Measurements from ENCODE around the gene CLASP1. TPM values are rescaled to one million over a fixed set of nuclear protein-coding genes. Genes with fewer than 3 reads are reported as not detected.
"Not testable (repeated sequence)": the region's sequence is repeated elsewhere in the genome, so short reads cannot be mapped to it uniquely, and the experiment has no call there.

The CLASP1 gene
- total RNA-seq, 1 experiment from 2014 or later, result 28.2 TPM

DNA sequence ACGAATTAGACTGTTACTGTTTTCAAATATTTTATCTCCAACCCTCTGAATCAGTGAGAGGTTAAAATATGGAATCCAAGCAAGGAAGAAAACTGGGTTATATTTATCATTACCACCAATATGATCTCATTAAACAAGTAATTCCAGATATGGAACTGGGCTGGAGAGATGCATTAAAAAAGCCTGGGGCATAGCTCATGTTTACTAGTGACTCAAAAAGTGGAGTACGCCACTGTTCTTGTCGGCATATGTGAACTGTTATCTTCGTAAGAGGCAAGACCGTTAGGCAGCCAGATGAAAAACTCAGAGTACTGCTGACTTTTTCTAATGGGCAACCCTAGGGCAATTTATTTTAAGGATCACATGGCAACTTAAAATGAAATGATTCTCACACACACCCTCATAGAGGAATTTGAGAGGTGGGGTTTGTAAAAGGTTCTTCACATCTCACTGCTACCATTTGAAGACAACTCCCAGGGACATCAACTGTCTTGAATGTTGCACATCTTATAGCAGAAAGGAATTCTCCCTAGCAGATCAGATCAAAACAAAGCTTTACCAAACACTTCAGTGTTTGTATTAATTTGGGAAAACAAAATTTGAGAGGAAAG, 259.1 kb downstream of the CLASP1 start:
- H3K27me3 ChIP-seq (replicated peaks), result no peaks in the 10 kb centered on the region
- no peaks in the 10 kb centered on the region for H3K9me3 ChIP-seq (replicated peaks)
- no peak for DNase-seq (ENCODE audit: low read depth in 1 of 2, low spot score in 2 of 2)
- no peak overlapping the region for H3K27ac ChIP-seq
- H3K4me1 ChIP-seq (replicated peaks), result peaks cover 23% of the 10 kb centered on the region
- H3K36me3 ChIP-seq, result peaks cover 35% of the 10 kb centered on the region
- no peak overlapping the region for H3K4me3 ChIP-seq

DNA sequence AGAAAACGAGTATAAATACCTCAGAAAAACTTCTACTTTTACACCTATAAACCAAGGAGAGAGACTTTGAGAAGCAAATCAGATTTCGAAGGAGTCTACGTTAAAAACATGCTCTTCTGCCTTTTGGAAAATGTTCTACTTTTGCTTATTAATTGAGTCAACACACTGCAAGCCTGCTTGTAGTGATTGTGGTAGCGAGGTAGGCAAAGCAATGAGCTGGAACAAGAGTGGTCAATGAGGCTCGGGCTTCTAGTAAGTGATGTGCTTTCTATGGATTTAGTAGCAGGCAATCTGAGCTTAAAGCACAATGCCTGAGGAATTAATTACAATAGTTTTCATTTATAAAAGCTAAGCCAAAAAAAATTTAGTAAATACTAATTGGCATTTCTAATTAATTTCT, 260.9 kb downstream of the CLASP1 start:
- no peak for DNase-seq (ENCODE audit: low read depth in 1 of 2, low spot score in 2 of 2)
- no peak overlapping the region for H3K4me3 ChIP-seq
- no peaks in the 10 kb centered on the region for H3K9me3 ChIP-seq (replicated peaks)
- no peak overlapping the region for H3K27ac ChIP-seq
- H3K27me3 ChIP-seq (replicated peaks), result no peaks in the 10 kb centered on the region
- peaks cover 32% of the 10 kb centered on the region for H3K36me3 ChIP-seq
- peaks cover 23% of the 10 kb centered on the region for H3K4me1 ChIP-seq (replicated peaks)

DNA sequence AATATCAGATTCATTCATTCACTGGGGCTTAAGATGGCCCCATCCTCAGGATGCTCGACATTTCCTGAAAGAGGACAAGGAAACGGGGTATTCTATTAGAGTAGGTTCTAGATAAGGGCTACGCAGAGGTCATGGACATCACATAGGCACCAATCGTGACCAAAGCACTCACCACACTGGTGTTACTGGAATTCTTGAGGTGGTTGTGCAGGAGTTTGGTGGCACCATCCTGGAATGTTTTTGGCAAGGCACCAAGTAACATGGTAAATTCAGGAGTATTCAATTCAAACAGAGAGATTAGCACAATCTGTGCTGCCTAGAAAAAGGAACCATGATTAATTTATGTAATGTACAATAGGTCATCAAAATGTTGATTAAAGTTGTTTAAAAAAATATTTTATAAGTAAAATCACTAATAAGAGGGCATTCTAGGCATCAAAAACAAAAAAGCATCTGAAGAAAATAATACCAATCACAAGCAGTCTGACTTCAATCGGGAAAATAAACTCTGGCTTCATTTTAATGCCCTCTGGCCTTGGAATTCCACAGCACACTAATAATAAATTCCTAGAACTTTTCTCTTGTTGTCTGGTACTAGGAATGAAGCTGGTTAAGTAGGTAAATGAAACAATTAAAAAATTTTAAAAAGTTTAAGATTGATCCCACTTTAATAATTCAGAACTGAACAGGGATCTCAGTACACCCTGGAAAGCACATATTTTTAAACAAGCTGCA, 261.5 kb downstream of the CLASP1 start:
- Histone ChIP-seq H3K36me3 (peaks cover 33% of the 10 kb centered on the region), H3K9me3 (replicated peaks) (no peaks in the 10 kb centered on the region), H3K27ac (no peak overlapping the region), H3K27me3 (replicated peaks) (no peaks in the 10 kb centered on the region), H3K4me3 (no peak overlapping the region), H3K4me1 (replicated peaks) (peaks cover 23% of the 10 kb centered on the region)
- no peak for DNase-seq (ENCODE audit: low read depth in 1 of 2, low spot score in 2 of 2)

DNA sequence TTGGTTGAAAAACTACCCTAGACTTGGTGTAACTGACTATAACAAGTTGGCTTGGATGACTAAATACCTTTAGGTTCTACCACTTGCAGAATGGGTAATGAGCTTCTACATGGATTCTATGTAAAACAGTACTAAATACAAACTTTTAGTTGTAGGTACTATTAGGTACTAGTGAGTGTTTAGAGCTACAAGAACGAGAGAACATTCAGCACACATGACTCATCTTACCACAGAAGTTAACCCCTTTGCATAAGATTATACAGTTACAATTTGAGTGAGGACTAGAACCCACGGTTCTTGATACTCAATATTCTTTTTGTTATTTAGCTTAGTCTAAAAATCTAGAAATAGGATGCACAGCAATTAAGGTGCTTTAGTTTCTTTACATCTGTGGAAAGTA, 262.6 kb downstream of the CLASP1 start:
- no peak for DNase-seq (ENCODE audit: low read depth in 1 of 2, low spot score in 2 of 2)
- peaks cover 37% of the 10 kb centered on the region for H3K36me3 ChIP-seq
- H3K27ac ChIP-seq, result no peak overlapping the region
- H3K9me3 ChIP-seq (replicated peaks), result no peaks in the 10 kb centered on the region
- H3K4me3 ChIP-seq, result no peak overlapping the region
- peaks cover 23% of the 10 kb centered on the region for H3K4me1 ChIP-seq (replicated peaks)
- no peaks in the 10 kb centered on the region for H3K27me3 ChIP-seq (replicated peaks)

DNA sequence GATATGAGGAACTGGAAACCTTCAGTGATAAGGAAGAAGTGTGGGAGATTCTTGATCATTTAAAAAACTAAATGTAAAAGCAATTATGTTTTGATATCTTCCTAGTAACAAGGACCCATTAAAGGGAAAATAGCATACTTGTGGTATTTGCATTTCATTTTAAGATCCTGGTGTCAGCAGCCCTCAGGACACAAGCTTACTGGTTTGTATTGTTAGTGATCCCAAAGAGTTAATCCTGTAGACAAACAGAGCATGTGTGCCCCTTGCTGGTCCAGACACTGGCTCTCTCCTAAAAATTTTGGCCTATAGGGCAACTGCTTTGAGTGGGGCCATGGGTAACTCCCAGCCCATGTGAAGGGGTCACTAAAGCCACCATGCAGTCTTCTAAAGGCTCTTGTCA, 263.2 kb downstream of the CLASP1 start:
- no peak overlapping the region for H3K4me3 ChIP-seq
- peaks cover 23% of the 10 kb centered on the region for H3K4me1 ChIP-seq (replicated peaks)
- H3K9me3 ChIP-seq (replicated peaks), result no peaks in the 10 kb centered on the region
- no peak for DNase-seq (ENCODE audit: low read depth in 1 of 2, low spot score in 2 of 2)
- H3K27me3 ChIP-seq (replicated peaks), result no peaks in the 10 kb centered on the region
- no peak overlapping the region for H3K27ac ChIP-seq
- H3K36me3 ChIP-seq, result peaks cover 41% of the 10 kb centered on the region

DNA sequence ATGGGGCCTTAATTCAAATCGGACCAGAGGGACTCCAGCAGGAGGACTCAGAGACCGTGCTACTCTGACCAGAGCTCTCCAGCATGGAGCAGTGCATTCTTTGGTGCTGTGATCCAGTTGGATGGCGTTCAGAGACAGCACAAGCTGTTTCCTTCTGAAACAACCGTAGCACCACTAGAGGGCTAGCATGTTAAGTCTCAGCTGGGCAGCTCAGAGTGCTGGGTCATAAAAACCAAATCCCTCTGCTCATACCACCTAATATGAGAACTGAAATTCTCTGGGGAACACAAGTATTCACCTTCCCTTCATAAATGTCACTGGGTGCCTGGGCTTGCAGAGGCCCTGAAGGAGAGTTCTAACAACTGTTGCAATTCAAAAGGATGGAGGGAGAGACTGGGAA, 266.5 kb downstream of the CLASP1 start:
- H3K4me1 ChIP-seq (replicated peaks), result peaks cover 25% of the 10 kb centered on the region
- peaks cover 48% of the 10 kb centered on the region for H3K36me3 ChIP-seq
- H3K27me3 ChIP-seq (replicated peaks), result no peaks in the 10 kb centered on the region
- no peaks in the 10 kb centered on the region for H3K9me3 ChIP-seq (replicated peaks)
- H3K27ac ChIP-seq, result no peak overlapping the region
- no peak overlapping the region for H3K4me3 ChIP-seq
- DNase-seq (ENCODE audit: low read depth in 1 of 2, low spot score in 2 of 2), result no peak

DNA sequence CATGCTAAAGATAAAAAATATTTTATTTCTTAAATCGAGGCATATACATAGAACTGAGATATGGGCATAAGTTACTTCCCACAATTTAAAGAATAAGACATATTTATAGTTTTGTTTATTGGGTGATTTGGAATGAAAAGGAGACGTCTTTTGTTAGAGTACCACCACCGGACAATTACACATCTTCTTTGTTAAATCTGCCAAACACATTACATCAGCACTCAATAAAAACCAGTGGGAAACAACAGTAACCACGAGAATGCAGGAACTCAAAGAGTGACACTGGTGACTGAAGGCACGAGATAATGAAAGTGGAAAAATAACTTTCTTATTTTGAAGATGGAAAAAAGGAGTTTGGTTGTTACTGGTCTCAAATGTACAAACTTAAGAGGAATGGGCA, 271.6 kb downstream of the CLASP1 start:
- Histone ChIP-seq H3K4me3 (no peak overlapping the region), H3K27ac (peak overlapping the region; percentile 78), H3K4me1 (replicated peaks) (peaks cover 31% of the 10 kb centered on the region), H3K36me3 (peaks cover 41% of the 10 kb centered on the region), H3K27me3 (replicated peaks) (no peaks in the 10 kb centered on the region), H3K9me3 (replicated peaks) (no peaks in the 10 kb centered on the region)
- peak in 1 of 2 experiments; percentile 71 for DNase-seq (ENCODE audit: low read depth in 1 of 2, low spot score in 2 of 2)

DNA sequence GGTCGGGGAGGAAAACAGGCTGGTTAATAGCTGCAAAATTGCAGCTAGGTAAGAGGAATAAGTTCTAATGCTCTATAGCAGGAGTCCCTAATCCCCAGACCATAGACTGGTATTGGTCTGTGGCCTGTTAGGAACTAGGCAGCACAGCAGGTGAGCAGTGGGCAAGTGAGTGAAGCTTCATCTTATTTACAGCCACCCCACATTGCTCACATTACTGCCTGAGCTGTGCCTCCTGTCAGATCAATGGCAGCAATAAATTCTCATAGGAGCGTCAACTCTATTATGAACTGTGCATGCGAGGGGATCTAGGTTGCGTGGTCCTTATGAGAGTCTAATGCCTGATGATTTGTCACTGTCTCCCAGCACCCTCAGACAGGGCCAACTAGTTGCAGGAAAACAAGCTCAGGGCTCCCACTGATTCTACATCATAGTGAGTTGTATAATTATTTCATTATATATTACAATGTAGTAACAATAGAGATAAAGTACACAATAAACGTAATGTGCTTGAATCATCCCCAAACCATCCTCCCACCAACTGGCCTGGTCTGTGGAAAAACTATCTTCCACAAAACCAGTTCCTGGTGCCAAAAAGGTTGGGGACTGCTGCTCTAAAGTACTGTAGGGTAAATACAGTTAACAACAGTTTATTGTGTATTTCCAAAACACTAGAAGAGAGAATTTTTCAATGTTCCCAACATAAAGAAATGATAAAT, 272.6 kb downstream of the CLASP1 start:
- DNase-seq (ENCODE audit: low read depth in 1 of 2, low spot score in 2 of 2), result peak in 1 of 2 experiments; percentile 62
- Histone ChIP-seq H3K27me3 (replicated peaks) (no peaks in the 10 kb centered on the region), H3K36me3 (peaks cover 36% of the 10 kb centered on the region), H3K9me3 (replicated peaks) (no peaks in the 10 kb centered on the region), H3K27ac (peak overlapping the region; percentile 78), H3K4me1 (replicated peaks) (peaks cover 31% of the 10 kb centered on the region), H3K4me3 (no peak overlapping the region)

DNA sequence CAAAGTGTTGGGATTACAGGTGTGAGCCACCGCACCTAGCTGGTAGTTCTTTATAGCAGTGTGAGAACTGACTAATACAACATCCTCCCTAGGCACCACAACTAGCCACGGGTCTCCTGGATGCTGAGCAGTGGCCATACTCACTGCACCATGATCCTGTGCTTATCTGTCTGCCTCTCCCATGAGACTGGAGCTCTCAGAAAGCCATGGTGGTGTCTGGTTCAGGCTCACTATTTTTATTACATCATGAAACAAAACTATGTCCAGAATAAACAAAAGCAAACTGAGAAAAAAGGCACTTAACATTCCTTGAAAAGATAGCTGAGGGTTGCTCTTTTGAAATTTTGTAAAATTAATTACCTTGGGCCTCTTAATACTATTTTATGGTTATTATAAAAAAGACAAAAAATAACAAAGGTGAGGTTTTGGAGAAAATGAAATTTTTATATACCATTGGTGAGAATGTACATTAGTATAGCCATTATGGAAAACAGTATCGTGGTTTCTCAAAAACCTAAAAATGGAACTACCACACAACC, 273.6 kb downstream of the CLASP1 start:
- H3K27me3 ChIP-seq (replicated peaks), result no peaks in the 10 kb centered on the region
- H3K9me3 ChIP-seq (replicated peaks), result no peaks in the 10 kb centered on the region
- no peak overlapping the region for H3K4me3 ChIP-seq
- H3K36me3 ChIP-seq, result peaks cover 29% of the 10 kb centered on the region
- H3K4me1 ChIP-seq (replicated peaks), result peaks cover 31% of the 10 kb centered on the region
- peak in 1 of 2 experiments; percentile 50 for DNase-seq (ENCODE audit: low read depth in 1 of 2, low spot score in 2 of 2)
- peak overlapping the region; percentile 78 for H3K27ac ChIP-seq

DNA sequence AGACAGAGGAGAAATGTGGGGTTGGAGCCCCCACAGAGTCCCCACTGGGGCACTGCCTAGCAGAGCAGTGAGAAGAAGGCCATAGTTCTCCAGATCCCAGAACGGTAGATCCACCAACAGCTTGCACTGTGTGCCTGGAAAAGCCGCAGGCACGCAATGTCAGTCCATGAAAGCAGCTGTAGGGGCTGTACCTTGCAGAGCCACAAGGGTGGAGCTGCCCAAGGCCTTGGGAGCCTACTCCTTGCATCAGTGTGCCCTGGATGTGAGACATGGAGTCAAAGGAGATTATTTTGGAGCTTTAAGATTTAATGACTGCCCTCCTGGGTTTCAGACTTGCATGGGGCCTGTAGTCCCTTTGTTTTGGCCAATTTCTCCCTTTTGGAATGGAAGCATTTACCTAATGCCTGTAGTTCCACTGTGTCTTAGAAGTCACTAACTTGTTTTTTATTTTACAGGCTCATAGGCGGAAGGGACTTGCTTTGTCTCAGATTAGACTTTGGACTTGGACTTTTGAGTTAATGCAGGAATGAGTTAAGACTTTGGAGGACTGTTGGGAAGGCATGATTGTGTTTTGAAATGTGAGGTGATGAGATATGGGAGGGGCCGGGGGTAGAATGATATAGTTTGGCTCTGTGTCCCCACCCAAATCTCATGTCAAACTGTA, 274.7 kb downstream of the CLASP1 start:
- Histone ChIP-seq H3K4me1 (replicated peaks) (peaks cover 31% of the 10 kb centered on the region), H3K36me3 (peaks cover 35% of the 10 kb centered on the region)
- H3K4me3 ChIP-seq; H3K27ac ChIP-seq; DNase-seq (ENCODE audit: low read depth in 1 of 2, low spot score in 2 of 2); H3K27me3 ChIP-seq (replicated peaks); H3K9me3 ChIP-seq (replicated peaks): not testable (repeated sequence)

DNA sequence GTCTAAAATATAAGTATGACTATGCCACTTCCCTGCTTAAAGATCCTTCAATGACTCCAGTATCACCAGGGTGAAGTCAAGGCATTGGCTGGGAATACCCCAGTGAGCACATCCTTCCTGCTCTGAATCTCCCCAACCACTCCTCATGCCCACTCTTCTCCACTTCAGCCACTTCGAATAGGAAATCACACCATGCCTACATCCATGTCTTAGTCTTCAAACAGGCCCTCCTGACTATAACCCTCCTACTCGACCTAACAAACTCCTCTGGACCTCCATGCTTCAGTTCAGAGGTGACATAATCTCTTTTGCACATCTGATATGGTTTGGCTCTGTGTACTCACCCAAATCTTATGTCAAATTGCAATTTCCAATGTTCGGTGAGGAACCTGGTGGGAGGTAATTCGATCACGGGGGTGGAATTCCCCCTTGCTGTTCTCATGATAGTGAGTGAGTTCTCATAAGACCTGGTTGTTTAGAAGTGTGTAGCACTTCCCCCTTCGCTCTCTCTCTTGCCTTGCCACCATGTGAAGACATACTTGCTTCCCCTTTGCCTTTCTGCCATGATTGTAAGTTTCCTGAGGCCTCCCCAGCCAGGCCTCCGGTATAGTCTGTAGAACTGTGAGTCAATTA, 276.4 kb downstream of the CLASP1 start:
- no peak for DNase-seq (ENCODE audit: low read depth in 1 of 2, low spot score in 2 of 2)
- no peak overlapping the region for H3K4me3 ChIP-seq

DNA sequence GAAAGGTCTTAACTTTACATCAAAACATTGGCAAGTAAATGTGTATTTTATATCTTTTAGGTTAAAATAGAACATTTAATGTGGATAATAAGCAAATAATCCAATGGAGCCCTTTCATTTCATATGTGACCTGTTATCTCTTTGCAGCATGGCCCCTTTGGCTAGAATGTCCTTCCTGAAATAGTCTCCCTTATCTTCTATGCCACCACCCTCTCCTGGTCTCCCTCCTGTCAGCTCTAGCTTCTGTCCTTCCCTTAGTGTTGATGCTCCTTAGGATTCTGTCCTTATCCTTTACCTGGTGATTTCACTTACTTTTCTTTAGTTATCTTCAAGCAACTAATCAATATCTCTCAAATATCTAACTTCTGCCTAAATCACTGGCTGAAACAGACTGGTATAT, 277.2 kb downstream of the CLASP1 start:
- DNase-seq (ENCODE audit: low read depth in 1 of 2, low spot score in 2 of 2), result no peak
- Histone ChIP-seq H3K9me3 (replicated peaks) (no peaks in the 10 kb centered on the region), H3K4me1 (replicated peaks) (peaks cover 17% of the 10 kb centered on the region), H3K27ac (no peak overlapping the region), H3K27me3 (replicated peaks) (no peaks in the 10 kb centered on the region), H3K4me3 (no peak overlapping the region), H3K36me3 (peaks cover 39% of the 10 kb centered on the region)

More for the DNA sequence above, 276.4 kb downstream of the CLASP1 start:
- H3K9me3 ChIP-seq (replicated peaks), result no peaks in the 10 kb centered on the region
- H3K27me3 ChIP-seq (replicated peaks), result no peaks in the 10 kb centered on the region
- H3K27ac ChIP-seq, result no peak overlapping the region
- peaks cover 32% of the 10 kb centered on the region for H3K36me3 ChIP-seq
- H3K4me1 ChIP-seq (replicated peaks), result peaks cover 25% of the 10 kb centered on the region

DNA sequence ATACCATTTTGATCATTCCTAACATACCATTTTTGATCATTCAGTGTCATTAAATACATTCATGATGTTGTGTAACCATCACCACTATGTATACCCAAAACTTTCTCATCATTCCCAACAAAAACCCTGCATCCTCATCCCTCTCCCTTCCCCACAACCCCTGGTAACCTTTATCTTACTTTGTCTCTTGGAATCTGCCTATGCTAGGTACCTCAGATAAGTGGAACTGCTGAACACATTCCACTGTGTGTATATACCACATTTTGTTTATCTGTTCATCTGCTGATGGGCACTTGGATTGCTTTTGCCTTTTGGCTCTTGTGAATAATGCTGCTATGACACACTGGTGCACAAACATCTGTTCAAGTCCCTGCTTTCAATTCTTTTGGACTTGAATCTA, 280.4 kb downstream of the CLASP1 start:
- Histone ChIP-seq H3K27ac (no peak overlapping the region), H3K4me3 (no peak overlapping the region)
- DNase-seq (ENCODE audit: low read depth in 1 of 2, low spot score in 2 of 2), result no peak

More for the DNA sequence above, 280.4 kb downstream of the CLASP1 start:
- Histone ChIP-seq H3K36me3 (peaks cover 34% of the 10 kb centered on the region), H3K4me1 (replicated peaks) (no peaks in the 10 kb centered on the region), H3K9me3 (replicated peaks) (no peaks in the 10 kb centered on the region), H3K27me3 (replicated peaks) (no peaks in the 10 kb centered on the region)

Data from SJSA1 (cell line).